SK-N-MC (cell line): ENCODE measurements around the gene CLSTN2.

ENCODE experiments used
- EZH2 ChIP-seq: fragments of 200-600 bp; sonication (generic); IDR thresholded peaks from one replicate; pipeline ENCODE4 v1.6.1; 2017; ENCODE audit warnings: antibody characterized with exemption
- POLR2AphosphoS5 ChIP-seq: IDR thresholded peaks from 2 replicates; pipeline ENCODE4 v1.6.1; 2012; ENCODE audit warnings: mild to moderate bottlenecking, low read depth, low read length, borderline replicate concordance

DNA sequence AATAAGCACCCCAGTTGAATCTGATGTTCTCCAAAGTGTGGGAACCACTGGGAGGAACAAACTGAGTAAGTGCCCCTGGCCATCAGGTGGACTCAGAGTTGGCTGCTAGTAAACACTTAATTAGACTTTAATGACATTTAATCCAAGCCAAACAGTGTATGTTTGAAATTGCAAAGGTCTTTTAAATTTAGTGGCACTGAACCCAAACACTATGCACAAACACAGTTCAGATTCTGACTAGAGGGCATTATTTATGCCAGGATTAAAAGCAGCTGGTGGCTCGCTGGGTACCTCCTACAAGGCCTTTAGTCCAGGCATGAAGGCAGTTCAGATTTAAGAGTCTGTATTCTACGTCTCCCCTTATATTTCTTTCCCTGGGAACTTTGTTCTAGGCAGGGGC is 264.8 kb downstream of the CLSTN2 start:
- TF ChIP-seq EZH2 (no peak), POLR2AphosphoS5 (no peak)
